Measurements from ENCODE around the gene ZNF784. TPM values are rescaled to one million over a fixed set of nuclear protein-coding genes. Genes with fewer than 3 reads are reported as not detected.

ZNF784 gene
- total and polyA plus RNA-seq, 2 of the 13 experiments (the other 11 are each of a cell fraction or from before 2014, with no cell fraction given): 4.1 to 4.2 TPM

DNA sequence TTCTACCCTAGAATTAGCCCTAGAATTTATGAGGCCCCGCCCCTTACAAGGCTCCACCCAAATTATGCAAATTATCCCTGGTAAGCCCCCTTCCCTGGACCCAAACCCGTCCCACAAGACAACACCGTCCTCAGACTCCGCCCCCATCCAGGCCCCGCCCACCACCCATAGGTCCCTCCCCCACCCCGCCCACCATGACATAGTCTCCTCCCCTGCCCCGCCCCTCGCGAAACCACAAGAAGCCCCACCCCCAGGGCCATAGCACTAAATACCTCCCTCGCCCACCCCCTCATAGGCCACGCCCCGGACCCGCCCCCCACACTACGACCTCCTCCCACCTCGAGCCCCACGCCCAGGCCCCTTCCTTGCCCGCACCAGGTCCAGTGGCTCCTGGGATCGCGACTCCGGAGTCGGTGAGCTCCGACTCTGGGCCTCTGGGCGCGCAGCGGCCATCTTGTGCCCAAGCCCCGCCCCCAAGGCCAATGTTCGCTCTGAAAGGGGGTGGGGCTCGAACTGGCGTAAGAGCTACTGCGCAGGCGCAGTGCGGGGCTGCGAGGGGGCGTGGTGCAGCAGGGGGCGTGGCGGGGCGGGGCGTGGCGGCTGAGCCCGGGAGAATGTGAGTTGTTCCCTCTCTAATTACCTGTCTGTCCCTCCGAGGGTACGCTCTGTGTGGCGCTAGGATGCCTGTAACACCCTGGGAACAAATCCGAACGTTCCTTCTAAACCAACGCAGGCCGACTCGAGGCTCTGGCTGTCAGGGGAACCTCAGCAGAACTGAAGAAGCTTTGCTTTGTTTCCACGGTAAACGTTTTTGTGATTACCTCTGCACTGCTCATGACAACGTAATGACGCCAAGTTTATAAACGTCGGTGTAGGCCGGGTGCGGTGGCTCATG lies at the start of gene ZNF784 (continued):
- TF ChIP-seq, protein P1, sequence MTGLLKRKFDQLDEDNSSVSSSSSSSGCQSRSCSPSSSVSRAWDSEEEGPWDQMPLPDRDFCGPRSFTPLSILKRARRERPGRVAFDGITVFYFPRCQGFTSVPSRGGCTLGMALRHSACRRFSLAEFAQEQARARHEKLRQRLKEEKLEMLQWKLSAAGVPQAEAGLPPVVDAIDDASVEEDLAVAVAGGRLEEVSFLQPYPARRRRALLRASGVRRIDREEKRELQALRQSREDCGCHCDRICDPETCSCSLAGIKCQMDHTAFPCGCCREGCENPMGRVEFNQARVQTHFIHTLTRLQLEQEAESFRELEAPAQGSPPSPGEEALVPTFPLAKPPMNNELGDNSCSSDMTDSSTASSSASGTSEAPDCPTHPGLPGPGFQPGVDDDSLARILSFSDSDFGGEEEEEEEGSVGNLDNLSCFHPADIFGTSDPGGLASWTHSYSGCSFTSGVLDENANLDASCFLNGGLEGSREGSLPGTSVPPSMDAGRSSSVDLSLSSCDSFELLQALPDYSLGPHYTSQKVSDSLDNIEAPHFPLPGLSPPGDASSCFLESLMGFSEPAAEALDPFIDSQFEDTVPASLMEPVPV (CRISPR knock-in tag; IDR thresholded peaks at IDR 0.05): no peak
- TF ChIP-seq GABPA (IDR thresholded peaks at IDR 0.05; ENCODE audit: low read depth, low read length) (no peak), GABPA (CRISPR knock-in tag; IDR thresholded peaks at IDR 0.05; ENCODE audit: low read depth) (no peak), ZFP41 (CRISPR knock-in tag; IDR thresholded peaks at IDR 0.05; ENCODE audit: borderline replicate concordance) (no peak), ERF (CRISPR knock-in tag; IDR thresholded peaks at IDR 0.05) (no peak), KDM1A (CRISPR knock-in tag; IDR thresholded peaks at IDR 0.05) (no peak), AGO2 (optimal IDR thresholded peaks at IDR 0.05; ENCODE audit: low read depth, low read length) (peak; percentile 57), DR1 (CRISPR knock-in tag; IDR thresholded peaks at IDR 0.05) (peak; percentile 50; the same call in 1 of the 2 replicates), ATF1 (CRISPR knock-in tag; IDR thresholded peaks at IDR 0.05) (no peak), SMARCE1 (IDR thresholded peaks at IDR 0.05; ENCODE audit: borderline replicate concordance) (no peak), SSRP1 (CRISPR knock-in tag; IDR thresholded peaks at IDR 0.05) (no peak), ASH2L (IDR thresholded peaks at IDR 0.05; ENCODE audit: insufficient read length, low read depth, low read length) (no peak), REXO4 (CRISPR knock-in tag; IDR thresholded peaks at IDR 0.05; ENCODE audit: borderline replicate concordance) (no peak), U2AF1 (optimal IDR thresholded peaks at IDR 0.05; ENCODE audit: low read depth, low read length) (no peak), ZNF768 (CRISPR knock-in tag; IDR thresholded peaks at IDR 0.05) (peak; percentile 20; the same call in 1 of the 2 replicates)
- TF ChIP-seq, protein P2, sequence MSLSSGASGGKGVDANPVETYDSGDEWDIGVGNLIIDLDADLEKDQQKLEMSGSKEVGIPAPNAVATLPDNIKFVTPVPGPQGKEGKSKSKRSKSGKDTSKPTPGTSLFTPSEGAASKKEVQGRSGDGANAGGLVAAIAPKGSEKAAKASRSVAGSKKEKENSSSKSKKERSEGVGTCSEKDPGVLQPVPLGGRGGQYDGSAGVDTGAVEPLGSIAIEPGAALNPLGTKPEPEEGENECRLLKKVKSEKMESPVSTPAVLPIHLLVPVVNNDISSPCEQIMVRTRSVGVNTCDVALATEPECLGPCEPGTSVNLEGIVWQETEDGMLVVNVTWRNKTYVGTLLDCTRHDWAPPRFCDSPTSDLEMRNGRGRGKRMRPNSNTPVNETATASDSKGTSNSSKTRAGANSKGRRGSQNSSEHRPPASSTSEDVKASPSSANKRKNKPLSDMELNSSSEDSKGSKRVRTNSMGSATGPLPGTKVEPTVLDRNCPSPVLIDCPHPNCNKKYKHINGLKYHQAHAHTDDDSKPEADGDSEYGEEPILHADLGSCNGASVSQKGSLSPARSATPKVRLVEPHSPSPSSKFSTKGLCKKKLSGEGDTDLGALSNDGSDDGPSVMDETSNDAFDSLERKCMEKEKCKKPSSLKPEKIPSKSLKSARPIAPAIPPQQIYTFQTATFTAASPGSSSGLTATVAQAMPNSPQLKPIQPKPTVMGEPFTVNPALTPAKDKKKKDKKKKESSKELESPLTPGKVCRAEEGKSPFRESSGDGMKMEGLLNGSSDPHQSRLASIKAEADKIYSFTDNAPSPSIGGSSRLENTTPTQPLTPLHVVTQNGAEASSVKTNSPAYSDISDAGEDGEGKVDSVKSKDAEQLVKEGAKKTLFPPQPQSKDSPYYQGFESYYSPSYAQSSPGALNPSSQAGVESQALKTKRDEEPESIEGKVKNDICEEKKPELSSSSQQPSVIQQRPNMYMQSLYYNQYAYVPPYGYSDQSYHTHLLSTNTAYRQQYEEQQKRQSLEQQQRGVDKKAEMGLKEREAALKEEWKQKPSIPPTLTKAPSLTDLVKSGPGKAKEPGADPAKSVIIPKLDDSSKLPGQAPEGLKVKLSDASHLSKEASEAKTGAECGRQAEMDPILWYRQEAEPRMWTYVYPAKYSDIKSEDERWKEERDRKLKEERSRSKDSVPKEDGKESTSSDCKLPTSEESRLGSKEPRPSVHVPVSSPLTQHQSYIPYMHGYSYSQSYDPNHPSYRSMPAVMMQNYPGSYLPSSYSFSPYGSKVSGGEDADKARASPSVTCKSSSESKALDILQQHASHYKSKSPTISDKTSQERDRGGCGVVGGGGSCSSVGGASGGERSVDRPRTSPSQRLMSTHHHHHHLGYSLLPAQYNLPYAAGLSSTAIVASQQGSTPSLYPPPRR (CRISPR knock-in tag; IDR thresholded peaks at IDR 0.05; ENCODE audit: borderline replicate concordance): 0 out of 2 replicates have a peak, but pooled peaks have one; percentile 23
- TF ChIP-seq, protein P3, sequence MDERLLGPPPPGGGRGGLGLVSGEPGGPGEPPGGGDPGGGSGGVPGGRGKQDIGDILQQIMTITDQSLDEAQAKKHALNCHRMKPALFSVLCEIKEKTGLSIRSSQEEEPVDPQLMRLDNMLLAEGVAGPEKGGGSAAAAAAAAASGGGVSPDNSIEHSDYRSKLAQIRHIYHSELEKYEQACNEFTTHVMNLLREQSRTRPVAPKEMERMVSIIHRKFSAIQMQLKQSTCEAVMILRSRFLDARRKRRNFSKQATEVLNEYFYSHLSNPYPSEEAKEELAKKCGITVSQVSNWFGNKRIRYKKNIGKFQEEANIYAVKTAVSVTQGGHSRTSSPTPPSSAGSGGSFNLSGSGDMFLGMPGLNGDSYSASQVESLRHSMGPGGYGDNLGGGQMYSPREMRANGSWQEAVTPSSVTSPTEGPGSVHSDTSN (CRISPR knock-in tag; IDR thresholded peaks at IDR 0.05): no peak
- TF ChIP-seq, protein P4, sequence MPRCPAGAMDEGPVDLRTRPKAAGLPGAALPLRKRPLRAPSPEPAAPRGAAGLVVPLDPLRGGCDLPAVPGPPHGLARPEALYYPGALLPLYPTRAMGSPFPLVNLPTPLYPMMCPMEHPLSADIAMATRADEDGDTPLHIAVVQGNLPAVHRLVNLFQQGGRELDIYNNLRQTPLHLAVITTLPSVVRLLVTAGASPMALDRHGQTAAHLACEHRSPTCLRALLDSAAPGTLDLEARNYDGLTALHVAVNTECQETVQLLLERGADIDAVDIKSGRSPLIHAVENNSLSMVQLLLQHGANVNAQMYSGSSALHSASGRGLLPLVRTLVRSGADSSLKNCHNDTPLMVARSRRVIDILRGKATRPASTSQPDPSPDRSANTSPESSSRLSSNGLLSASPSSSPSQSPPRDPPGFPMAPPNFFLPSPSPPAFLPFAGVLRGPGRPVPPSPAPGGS (CRISPR knock-in tag; IDR thresholded peaks at IDR 0.05): no peak

Measured in HepG2 (cell line).